Measurements from ENCODE around the gene ATXN1. TPM values are rescaled to one million over a fixed set of nuclear protein-coding genes. Genes with fewer than 3 reads are reported as not detected.

ATXN1 gene
- total and polyA plus RNA-seq, 7 donors: 1.3 to 50.9 (median 21.6) TPM

- Histone ChIP-seq H3K27me3 (ENCODE audit: insufficient read depth in 3 of 3, low read length in 2 of 3) (no peaks in the 10 kb centered on the region), H3K9me3 (no peaks in the 10 kb centered on the region), H3K36me3 (ENCODE audit: insufficient read depth in 1 of 2, low read depth in 1 of 2) (no peaks in the 10 kb centered on the region), H3K4me1 (peaks cover 37% of the 10 kb centered on the region), H3K27ac (peak overlapping the region; percentile 12), H3K4me3 (no peak overlapping the region)
- no peak for DNase-seq
- TF ChIP-seq, protein P1, sequence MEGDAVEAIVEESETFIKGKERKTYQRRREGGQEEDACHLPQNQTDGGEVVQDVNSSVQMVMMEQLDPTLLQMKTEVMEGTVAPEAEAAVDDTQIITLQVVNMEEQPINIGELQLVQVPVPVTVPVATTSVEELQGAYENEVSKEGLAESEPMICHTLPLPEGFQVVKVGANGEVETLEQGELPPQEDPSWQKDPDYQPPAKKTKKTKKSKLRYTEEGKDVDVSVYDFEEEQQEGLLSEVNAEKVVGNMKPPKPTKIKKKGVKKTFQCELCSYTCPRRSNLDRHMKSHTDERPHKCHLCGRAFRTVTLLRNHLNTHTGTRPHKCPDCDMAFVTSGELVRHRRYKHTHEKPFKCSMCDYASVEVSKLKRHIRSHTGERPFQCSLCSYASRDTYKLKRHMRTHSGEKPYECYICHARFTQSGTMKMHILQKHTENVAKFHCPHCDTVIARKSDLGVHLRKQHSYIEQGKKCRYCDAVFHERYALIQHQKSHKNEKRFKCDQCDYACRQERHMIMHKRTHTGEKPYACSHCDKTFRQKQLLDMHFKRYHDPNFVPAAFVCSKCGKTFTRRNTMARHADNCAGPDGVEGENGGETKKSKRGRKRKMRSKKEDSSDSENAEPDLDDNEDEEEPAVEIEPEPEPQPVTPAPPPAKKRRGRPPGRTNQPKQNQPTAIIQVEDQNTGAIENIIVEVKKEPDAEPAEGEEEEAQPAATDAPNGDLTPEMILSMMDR (IDR thresholded peaks at IDR 0.05): no peak
- no peak for ATAC-seq
- WGBS, 3 donors: 73 to 74% (median 74%) methylated on average over 3 of the region's 3 CpGs
- intact Hi-C loops (cut with DNase I): loop anchor here (5.0 to 10.0 kb wide), 2 partner anchors 41 to 316 kb away; no protein-coding TSS in a partner anchor
Measured at GRCh38 chr6:16768477-16768830, 7.2 kb upstream of the ATXN1 start.

DNA sequence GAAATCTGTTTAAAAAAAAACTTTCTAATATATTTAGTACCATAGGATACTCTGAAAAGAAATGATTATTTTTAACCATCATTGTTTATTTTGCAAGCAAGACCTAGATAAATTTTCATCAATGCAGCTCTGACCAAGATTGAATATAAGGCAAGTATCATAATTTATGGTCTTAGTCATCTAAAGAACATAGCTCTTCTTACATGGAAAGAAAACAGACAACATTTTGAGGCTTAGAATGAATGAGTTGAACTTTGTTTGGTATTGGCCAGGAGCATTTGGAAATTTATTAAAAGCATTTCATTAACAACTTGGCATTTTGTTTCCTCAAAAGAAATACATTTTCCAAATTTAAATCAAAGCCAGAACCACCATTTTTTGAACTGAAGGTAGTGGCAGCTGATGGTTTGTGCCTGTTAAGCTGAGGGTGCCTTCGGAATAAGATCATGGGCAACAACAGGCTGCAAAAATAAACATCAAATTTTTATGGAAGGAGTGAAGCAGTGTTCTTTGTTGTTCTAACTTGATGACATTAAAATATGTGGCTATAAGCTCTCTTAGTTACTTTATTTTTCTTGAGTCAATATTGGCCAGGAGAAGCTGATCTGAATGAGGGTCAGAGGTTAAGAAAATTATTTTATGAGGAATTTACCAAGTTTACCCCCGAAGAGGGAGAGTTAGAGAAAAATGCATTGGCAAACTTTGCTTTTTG lies 6.7 kb upstream of the ATXN1 start:
- H3K4me3 ChIP-seq: no peak overlapping the region
- intact Hi-C loops (cut with DNase I): loop anchor here (5.0 to 10.0 kb wide), 2 partner anchors 41 to 317 kb away; no protein-coding TSS in a partner anchor
- peak overlapping the region; percentile 12 for H3K27ac ChIP-seq
- ATAC-seq (no peak), DNase-seq (no peak)
- WGBS, 3 donors: 75 to 79% (median 77%) methylated on average over 2 of the region's 2 CpGs
- no peaks in the 10 kb centered on the region for H3K9me3 ChIP-seq
- TF ChIP-seq, protein P1 (IDR thresholded peaks at IDR 0.05): no peak
- no peaks in the 10 kb centered on the region for H3K36me3 ChIP-seq (ENCODE audit: insufficient read depth in 1 of 2, low read depth in 1 of 2)
- no peaks in the 10 kb centered on the region for H3K27me3 ChIP-seq (ENCODE audit: insufficient read depth in 3 of 3, low read length in 2 of 3)
- H3K4me1 ChIP-seq: peaks cover 37% of the 10 kb centered on the region

DNA sequence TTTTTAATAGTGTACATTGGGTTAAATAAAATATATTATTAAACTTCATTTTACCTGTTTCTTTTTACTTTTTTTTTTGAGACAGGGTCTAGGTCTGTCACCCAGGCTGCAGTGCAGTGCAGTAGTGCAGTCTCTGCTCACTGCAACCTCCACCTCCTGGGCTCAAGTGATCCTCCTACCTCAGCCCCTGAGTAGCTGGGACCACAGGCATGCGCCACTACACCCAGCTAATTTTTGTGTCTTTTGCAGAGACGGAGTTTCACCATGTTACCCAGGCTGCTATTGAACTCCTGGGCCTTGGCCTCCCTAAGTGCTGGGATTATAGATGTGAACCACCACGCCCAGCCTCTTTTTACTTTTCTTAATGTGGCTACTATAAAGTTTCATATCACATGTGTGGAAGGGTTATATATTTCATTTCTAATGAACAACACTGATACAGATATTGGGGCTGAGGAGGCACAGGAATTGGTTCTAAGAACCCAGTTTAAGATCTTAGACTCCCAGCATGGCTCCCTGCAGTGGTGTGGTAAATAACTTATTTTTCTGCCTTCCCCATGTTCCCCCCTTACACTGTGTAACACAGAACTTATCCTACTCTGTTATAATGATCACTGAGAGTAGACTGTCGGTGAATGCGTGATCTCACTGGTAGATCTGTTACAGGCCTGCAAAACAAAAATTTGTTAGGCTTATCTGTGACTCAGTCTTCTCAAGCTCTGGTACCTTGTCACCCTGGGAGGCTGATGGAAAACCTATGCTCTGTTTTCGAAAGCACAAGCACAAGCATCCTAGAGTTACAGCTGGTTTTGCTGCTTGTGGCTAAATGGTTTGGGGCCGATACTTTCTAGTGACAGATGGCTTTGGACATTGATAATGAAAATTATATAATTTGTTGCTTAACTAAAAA lies 5.8 kb upstream of the ATXN1 start:
- peaks cover 45% of the 10 kb centered on the region for H3K4me1 ChIP-seq
- no peak for DNase-seq

GRCh38 chr6:16766043-16766536 lies 4.8 kb upstream of the ATXN1 start:
- Histone ChIP-seq H3K36me3 (ENCODE audit: insufficient read depth in 1 of 2, low read depth in 1 of 2) (no peaks in the 10 kb centered on the region), H3K27ac (no peak overlapping the region), H3K4me1 (peaks cover 45% of the 10 kb centered on the region), H3K9me3 (no peaks in the 10 kb centered on the region), H3K4me3 (no peak overlapping the region), H3K27me3 (ENCODE audit: insufficient read depth in 3 of 3, low read length in 2 of 3) (no peaks in the 10 kb centered on the region)
- ATAC-seq (peak in 2 of 4 donors; percentile 35 to 36), DNase-seq (no peak)
- TF ChIP-seq, protein P1 (IDR thresholded peaks at IDR 0.05): no peak
- 31 to 55% (median 36%) methylated on average over 1 of the region's 1 CpG for WGBS, 3 donors
- intact Hi-C loops (cut with DNase I): loop anchor here (5.0 to 10.0 kb wide), 2 partner anchors 39 to 319 kb away; no protein-coding TSS in a partner anchor

More for the DNA sequence above, 5.8 kb upstream of the ATXN1 start:
- WGBS, 3 donors: 94 to 98% (median 95%) methylated on average over 7 of the region's 7 CpGs
- Histone ChIP-seq H3K27me3 (ENCODE audit: insufficient read depth in 3 of 3, low read length in 2 of 3) (no peaks in the 10 kb centered on the region), H3K36me3 (ENCODE audit: insufficient read depth in 1 of 2, low read depth in 1 of 2) (no peaks in the 10 kb centered on the region), H3K27ac (no peak overlapping the region), H3K4me3 (no peak overlapping the region), H3K9me3 (no peaks in the 10 kb centered on the region)
- TF ChIP-seq, protein P1 (IDR thresholded peaks at IDR 0.05): no peak
- ATAC-seq: no peak
- intact Hi-C loops (cut with DNase I): loop anchor here (5.0 to 10.0 kb wide), 2 partner anchors 40 to 318 kb away; no protein-coding TSS in a partner anchor

Measured in psoas muscle (tissue), 8 donors.